HepG2 (cell line): ENCODE data around the gene MS4A10. TPM values are rescaled to one million over a fixed set of nuclear protein-coding genes. Genes with fewer than 3 reads are reported as not detected.

ENCODE experiments used
- ATAC-seq: fragments of 200-7000 bp; cut with Tn5 transposase; 3 replicates; pipeline ENCODE4 v1.9.1; 2020; ENCODE audit warnings: mild to moderate bottlenecking, moderate library complexity
- BruUV-seq: library from RNA; stranded (reverse); fragments of 400-500 nt; replicated peaks from 2 replicates; lab custom pipeline; 2021; lab: Mats Ljungman, UMichigan
- CTCF ChIA-PET: fragments of 300-600 bp; formaldehyde crosslinking; extraction: SDS; loops from one replicate; lab custom pipeline; 2021; ENCODE audit warnings: low total read pairs, inconsistent platforms, low intra/inter-chr PET ratio; lab: Yijun Ruan, JAX
- POLR2A ChIA-PET: fragments of 350-600 bp; sonication (Branson Sonifier 250); formaldehyde crosslinking; loops from one replicate; lab custom pipeline; 2020; ENCODE audit warnings: antibody characterized with exemption, inconsistent platforms; lab: Yijun Ruan, JAX
- DNase-seq: peaks from one replicate; pipeline ENCODE4 v3.0.0-alpha.2; 2015; ENCODE audit warnings: low spot score
- FAIRE-seq: peaks from 3 replicates; lab custom pipeline; 2011; peaks lifted over from hg19 to GRCh38; lab: Jason Lieb, UNC
- H2AFZ ChIP-seq: one replicate; pipeline ENCODE4 v1.6.1; 2011; ENCODE audit warnings: low read length, inconsistent platforms
- H3K27ac ChIP-seq: fragments of 300-600 bp; 3 replicates; pipeline ENCODE4 v1.8.0; 2011; ENCODE audit warnings: mixed run types, mild to moderate bottlenecking, mixed read lengths, low read length, inconsistent platforms; ENCODE audit not compliant: insufficient read depth; ENCODE audit errors: extremely low read length
- H3K27me3 ChIP-seq, 2 experiments: fragments of 200-600 bp in 1 of 2; 2 replicates in 1 of 2; 3 replicates in 1 of 2; pipeline versions ENCODE4 v1.6.0 to v1.8.0; 2011; ENCODE audit warnings: low read length in 2 of 2, mild to moderate bottlenecking in 2 of 2, moderate library complexity in 2 of 2, inconsistent platforms in 1 of 2; ENCODE audit not compliant: insufficient read depth in 2 of 2, control insufficient read depth in 1 of 2
- H3K36me3 ChIP-seq, 2 experiments: fragments of 200-600 bp in 1 of 2; replicated peaks in 1 of 2; 2 replicates in 1 of 2; 3 replicates in 1 of 2; pipeline versions ENCODE4 v1.5.1 to v1.8.0; 2011; ENCODE audit warnings: low read length in 2 of 2, inconsistent platforms in 1 of 2; ENCODE audit not compliant: insufficient read depth in 2 of 2, control insufficient read depth in 1 of 2
- H3K4me1 ChIP-seq: 2 replicates; pipeline ENCODE4 v1.5.1; 2012; ENCODE audit warnings: low read length, inconsistent platforms; ENCODE audit not compliant: insufficient read depth
- H3K4me2 ChIP-seq: 2 replicates; pipeline ENCODE4 v1.6.0; 2011; ENCODE audit warnings: low read depth, low read length, inconsistent platforms
- H3K4me3 ChIP-seq, 3 experiments: fragments of 200-600 bp in 1 of 3; sonication (generic), shearing (Covaris generic) in 1 of 3; replicated peaks in 1 of 3; 2 replicates each; pipeline ENCODE4 v1.5.1; 2011 to 2016; ENCODE audit warnings: low read length in 3 of 3, inconsistent platforms in 2 of 3, low read depth in 2 of 3, mild to moderate bottlenecking in 2 of 3, control low read depth in 1 of 3, mixed read lengths in 1 of 3; ENCODE audit not compliant: insufficient read depth in 1 of 3
- H3K79me2 ChIP-seq: one replicate; pipeline ENCODE4 v1.6.1; 2011; ENCODE audit warnings: low read length, inconsistent platforms; ENCODE audit not compliant: insufficient read depth
- H3K9ac ChIP-seq: 2 replicates; pipeline ENCODE4 v1.6.0; 2011; ENCODE audit warnings: mild to moderate bottlenecking, low read depth, low read length, inconsistent platforms; ENCODE audit not compliant: insufficient read depth
- H3K9me3 ChIP-seq: 2 replicates; pipeline ENCODE4 v1.5.1; 2012; ENCODE audit warnings: mild to moderate bottlenecking, low read length
- H4K20me1 ChIP-seq: 2 replicates; pipeline ENCODE4 v1.6.0; 2011; ENCODE audit warnings: inconsistent platforms, mild to moderate bottlenecking, low read length, moderate library complexity; ENCODE audit not compliant: insufficient read depth
- EHMT2 ChIP-seq: fragments of 200-600 bp; sonication (generic); IDR thresholded peaks from 2 replicates; pipeline ENCODE4 v1.7.0; 2017; ENCODE audit warnings: antibody characterized with exemption, low read depth, low read length, borderline replicate concordance
- HDAC1 ChIP-seq: sonication (generic); formaldehyde crosslinking; IDR thresholded peaks from 2 replicates; pipeline ENCODE4 v1.5.1; 2020; ENCODE audit warnings: mild to moderate bottlenecking, missing genetic modification reagents
- HOXA5 ChIP-seq: sonication (generic); formaldehyde crosslinking; IDR thresholded peaks from 2 replicates; pipeline ENCODE4 v1.4.0; 2020; ENCODE audit warnings: missing genetic modification reagents
- RNF2 ChIP-seq: fragments of 450-650 bp; conservative IDR thresholded peaks from 2 replicates; pipeline ENCODE4 v1.6.1; 2016; ENCODE audit warnings: low read depth
- ZNF260 ChIP-seq: sonication (generic); formaldehyde crosslinking; IDR thresholded peaks from 2 replicates; pipeline ENCODE4 v1.4.0; 2020; ENCODE audit warnings: missing genetic modification reagents, low read depth, mild to moderate bottlenecking, borderline replicate concordance
- WGBS: methylation state at CpG from one replicate; pipeline ENCODE4 v1.1.6; 2017; ENCODE audit warnings: low lambda C conversion rate; 5-methylcytosine and 5-hydroxymethylcytosine counted together
- in situ Hi-C: cut with HindIII; loops from 2 replicates; pipeline ENCODE4 v1.10.0; 2017; ENCODE audit warnings: low pct_unique_long_range_greater_than_20kb; ENCODE audit not compliant: extremely low pct_ligation_motif_present
- intact Hi-C: fragments of 100-400 bp; cut with micrococcal nuclease; formaldehyde crosslinking; loops from one replicate; pipeline ENCODE4 v1.10.0; 2022; ENCODE audit not compliant: unreplicated experiment
- polyA plus RNA-seq, 8 experiments: library from polyadenylated mRNA; depleted of rRNA in 3 of 8; stranded (reverse) in 7 of 8; unstranded in 1 of 8; fragments of >200 nt; fragmentation: Illumina TruSeq in 4 of 8; extraction: Trizol in 4 of 8; gene quantifications; 2 replicates each; pipeline versions ENCODE4 v1.2.1 to v1.2.3, GENCODE V29; 2011 to 2016; ENCODE audit warnings: low read depth in 4 of 8, missing spikeins in 1 of 8, mixed read lengths in 1 of 8; ENCODE audit not compliant: insufficient read depth in 1 of 8
- total RNA-seq, 5 experiments: library from RNA; depleted of rRNA; stranded (reverse); fragments of >200 nt; fragmentation: Illumina TruSeq; extraction: Trizol; gene quantifications; 2 replicates each; pipeline ENCODE4 v1.2.3, GENCODE V29; 2016; ENCODE audit warnings: low read depth in 1 of 5
- TF ChIP-seq, protein P1 (sequence below): sonication (generic); formaldehyde crosslinking; conservative IDR thresholded peaks from 2 replicates; pipeline ENCODE4 v1.8.0; 2022; ENCODE audit warnings: low read depth, missing genetic modification reagents
- TF ChIP-seq, protein P2 (sequence below): sonication (generic); formaldehyde crosslinking; IDR thresholded peaks from 2 replicates; pipeline ENCODE4 v1.8.0; 2022; ENCODE audit warnings: mild to moderate bottlenecking, missing genetic modification reagents, borderline replicate concordance

The MS4A10 gene
- total and polyA plus RNA-seq, 2 of the 13 experiments (the other 11 are each of a cell fraction or from before 2014, with no cell fraction given) = not detected

DNA sequence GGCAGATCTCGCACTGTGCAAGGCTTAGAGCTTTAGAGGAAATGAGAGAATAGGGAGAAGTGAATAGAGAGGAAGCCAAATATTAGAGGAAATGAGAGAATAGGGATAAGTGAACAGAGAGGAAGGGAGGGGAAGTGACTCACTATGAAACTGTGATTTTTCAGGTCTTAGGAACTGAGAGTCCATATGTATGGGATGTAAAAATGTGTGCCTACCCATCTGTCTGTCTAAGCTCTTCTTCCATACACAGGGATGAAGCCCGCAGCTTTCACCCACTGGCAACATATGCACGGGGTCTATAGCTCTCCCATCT is 50.4 kb downstream of the MS4A10 start:
- no peak for FAIRE-seq
- H3K36me3 ChIP-seq = no peaks in the 10 kb centered on the region
- H2AFZ ChIP-seq = no peak overlapping the region
- no peak overlapping the region for H3K4me2 ChIP-seq
- BruUV-seq = no TSS peak
- no peaks in the 10 kb centered on the region for H4K20me1 ChIP-seq
- POLR2A ChIA-PET = no interaction called here
- DNase-seq = no peak
- no peak for TF ChIP-seq HDAC1 (CRISPR knock-in tag)
- no peak for TF ChIP-seq HOXA5 (CRISPR knock-in tag)
- TF ChIP-seq RNF2 = no peak
- TF ChIP-seq EHMT2 = no peak
- TF ChIP-seq, protein P1, sequence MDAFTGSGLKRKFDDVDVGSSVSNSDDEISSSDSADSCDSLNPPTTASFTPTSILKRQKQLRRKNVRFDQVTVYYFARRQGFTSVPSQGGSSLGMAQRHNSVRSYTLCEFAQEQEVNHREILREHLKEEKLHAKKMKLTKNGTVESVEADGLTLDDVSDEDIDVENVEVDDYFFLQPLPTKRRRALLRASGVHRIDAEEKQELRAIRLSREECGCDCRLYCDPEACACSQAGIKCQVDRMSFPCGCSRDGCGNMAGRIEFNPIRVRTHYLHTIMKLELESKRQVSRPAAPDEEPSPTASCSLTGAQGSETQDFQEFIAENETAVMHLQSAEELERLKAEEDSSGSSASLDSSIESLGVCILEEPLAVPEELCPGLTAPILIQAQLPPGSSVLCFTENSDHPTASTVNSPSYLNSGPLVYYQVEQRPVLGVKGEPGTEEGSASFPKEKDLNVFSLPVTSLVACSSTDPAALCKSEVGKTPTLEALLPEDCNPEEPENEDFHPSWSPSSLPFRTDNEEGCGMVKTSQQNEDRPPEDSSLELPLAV (CRISPR knock-in tag) = no peak
- TF ChIP-seq, protein P2, sequence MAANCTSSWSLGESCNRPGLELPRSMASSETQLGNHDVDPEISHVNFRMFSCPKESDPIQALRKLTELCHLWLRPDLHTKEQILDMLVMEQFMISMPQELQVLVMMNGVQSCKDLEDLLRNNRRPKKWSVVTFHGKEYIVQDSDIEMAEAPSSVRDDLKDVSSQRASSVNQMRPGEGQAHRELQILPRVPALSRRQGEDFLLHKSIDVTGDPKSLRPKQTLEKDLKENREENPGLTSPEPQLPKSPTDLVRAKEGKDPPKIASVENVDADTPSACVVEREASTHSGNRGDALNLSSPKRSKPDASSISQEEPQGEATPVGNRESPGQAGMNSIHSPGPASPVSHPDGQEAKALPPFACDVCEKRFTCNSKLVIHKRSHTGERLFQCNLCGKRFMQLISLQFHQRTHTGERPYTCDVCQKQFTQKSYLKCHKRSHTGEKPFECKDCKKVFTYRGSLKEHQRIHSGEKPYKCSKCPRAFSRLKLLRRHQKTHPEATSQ (CRISPR knock-in tag) = no peak
- TF ChIP-seq ZNF260 (CRISPR knock-in tag) = no peak
- 52% methylated on average over 1 of the region's 3 CpGs for WGBS
- H3K4me1 ChIP-seq = peaks cover 12% of the 10 kb centered on the region; the same call in 1 of the 2 replicates
- H3K9me3 ChIP-seq = no peaks in the 10 kb centered on the region
- no peaks in the 10 kb centered on the region for H3K27me3 ChIP-seq
- intact Hi-C loops = no loop called here
- H3K9ac ChIP-seq = no peak overlapping the region
- H3K27ac ChIP-seq = no peak overlapping the region
- no peaks in the 10 kb centered on the region for H3K79me2 ChIP-seq
- no peak for ATAC-seq
- no peak overlapping the region for H3K4me3 ChIP-seq
- in situ Hi-C loops = no loop called here
- CTCF ChIA-PET = no interaction called here
